ENCODE measurements around the gene KLHL33.

DNA sequence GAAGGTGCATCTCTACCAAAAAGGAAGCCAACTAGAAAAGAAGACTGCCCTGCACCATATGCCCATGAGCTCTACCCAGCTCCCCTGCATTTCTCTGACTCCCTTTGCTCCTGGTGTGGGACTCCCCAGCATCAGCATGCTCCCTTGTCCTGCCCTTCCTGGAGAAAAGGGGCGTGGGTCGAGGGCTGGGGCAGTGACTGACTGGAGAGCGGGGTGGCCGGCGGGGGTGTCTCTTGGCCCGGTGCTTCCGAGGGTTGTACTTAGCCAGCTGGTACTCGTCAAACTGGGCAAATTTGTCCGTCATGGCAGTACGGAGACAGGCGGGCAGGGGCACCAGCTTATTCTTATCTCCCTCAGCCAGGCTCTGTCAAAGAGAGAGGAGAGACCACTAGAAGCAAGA lies 32.4 kb downstream of the KLHL33 start:
- TF ChIP-seq, protein P1, sequence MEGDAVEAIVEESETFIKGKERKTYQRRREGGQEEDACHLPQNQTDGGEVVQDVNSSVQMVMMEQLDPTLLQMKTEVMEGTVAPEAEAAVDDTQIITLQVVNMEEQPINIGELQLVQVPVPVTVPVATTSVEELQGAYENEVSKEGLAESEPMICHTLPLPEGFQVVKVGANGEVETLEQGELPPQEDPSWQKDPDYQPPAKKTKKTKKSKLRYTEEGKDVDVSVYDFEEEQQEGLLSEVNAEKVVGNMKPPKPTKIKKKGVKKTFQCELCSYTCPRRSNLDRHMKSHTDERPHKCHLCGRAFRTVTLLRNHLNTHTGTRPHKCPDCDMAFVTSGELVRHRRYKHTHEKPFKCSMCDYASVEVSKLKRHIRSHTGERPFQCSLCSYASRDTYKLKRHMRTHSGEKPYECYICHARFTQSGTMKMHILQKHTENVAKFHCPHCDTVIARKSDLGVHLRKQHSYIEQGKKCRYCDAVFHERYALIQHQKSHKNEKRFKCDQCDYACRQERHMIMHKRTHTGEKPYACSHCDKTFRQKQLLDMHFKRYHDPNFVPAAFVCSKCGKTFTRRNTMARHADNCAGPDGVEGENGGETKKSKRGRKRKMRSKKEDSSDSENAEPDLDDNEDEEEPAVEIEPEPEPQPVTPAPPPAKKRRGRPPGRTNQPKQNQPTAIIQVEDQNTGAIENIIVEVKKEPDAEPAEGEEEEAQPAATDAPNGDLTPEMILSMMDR (IDR thresholded peaks at IDR 0.05) = no peak
- no peak for TF ChIP-seq POLR2AphosphoS5 (IDR thresholded peaks at IDR 0.05; ENCODE audit: low read depth, low read length)

Measured in Panc1 (cell line).